Peyer's patch (tissue), 4 donors: ENCODE results near the gene LAPTM5. TPM values are rescaled to one million over a fixed set of nuclear protein-coding genes. Genes with fewer than 3 reads are reported as not detected.

Experiments used
- DNase-seq, 3 donors: peaks; one replicate each; pipeline ENCODE4 v3.0.0-alpha.2; 2017 to 2019
- H3K27ac ChIP-seq, 4 donors: fragments of 200-600 bp; sonication (generic); one replicate each; pipeline ENCODE4 v1.5.1; 2016 to 2019
- H3K27me3 ChIP-seq, 2 donors: fragments of 200-600 bp; sonication (generic); one replicate each; pipeline ENCODE4 v1.5.1; 2019
- H3K36me3 ChIP-seq, 3 donors: fragments of 200-600 bp; sonication (generic); one replicate each; pipeline ENCODE4 v1.5.1; 2016 to 2019
- H3K4me1 ChIP-seq, 4 donors: fragments of 200-600 bp; sonication (generic); one replicate each; pipeline ENCODE4 v1.5.1; 2016 to 2019
- H3K4me3 ChIP-seq, 4 donors: fragments of 200-600 bp; sonication (generic); 1 replicate in 3 of 4; 2 replicates in 1 of 4; pipeline ENCODE4 v1.5.1; 2016 to 2019; ENCODE audit warnings: mild to moderate bottlenecking in 1 of 4
- H3K9me3 ChIP-seq, 4 donors: fragments of 200-600 bp; sonication (generic); one replicate each; pipeline ENCODE4 v1.5.1; 2016 to 2019; ENCODE audit warnings: mild to moderate bottlenecking in 1 of 4
- CTCF ChIP-seq, 6 experiments: fragments of 450-650 bp in 4 of 6; fragments of 200-600 bp in 2 of 6; sonication (generic) in 1 of 6; IDR thresholded peaks; one replicate each; pipeline ENCODE4 v1.5.1; 2017 to 2019; ENCODE audit warnings: antibody characterized with exemption in 6 of 6, mild to moderate bottlenecking in 3 of 6, moderate library complexity in 1 of 6
- POLR2A ChIP-seq, 2 donors: fragments of 450-650 bp; IDR thresholded peaks; one replicate each; pipeline ENCODE4 v1.5.1; 2017; ENCODE audit warnings: antibody characterized with exemption in 2 of 2, mild to moderate bottlenecking in 2 of 2, moderate library complexity in 2 of 2
- total RNA-seq, 4 donors: library from RNA; depleted of rRNA; stranded (reverse); fragments of >200 nt; gene quantifications; one replicate each; pipeline ENCODE4 v1.1.0, GENCODE V29; 2016

LAPTM5 gene
- total RNA-seq, 4 donors from 2014 or later: 10.3 to 77.6 (median 18.3) TPM

- Histone ChIP-seq H3K27ac (peak overlapping the region; percentile 81 to 97 (median 88)), H3K4me1 (peaks cover 0 to 50% (median 26%) of the 10 kb centered on the region in 4 donors), H3K9me3 (no peaks in the 10 kb centered on the region), H3K36me3 (no peaks in the 10 kb centered on the region), H3K4me3 (peak overlapping the region; percentile 27 to 70 (median 56)), H3K27me3 (no peaks in the 10 kb centered on the region)
- no peak for TF ChIP-seq POLR2A (IDR thresholded peaks at IDR 0.05)
- peak in 2 of 3 donors; percentile 91 to 93 for DNase-seq
Measured at GRCh38 chr1:30754684-30755171, 2.8 kb downstream of the LAPTM5 start.

GRCh38 chr1:30753660-30754123 is 3.9 kb downstream of the LAPTM5 start:
- H3K4me1 ChIP-seq: peaks cover 0 to 51% (median 26%) of the 10 kb centered on the region in 4 donors
- peak overlapping the region; percentile 1 to 70 (median 56) for H3K4me3 ChIP-seq
- no peaks in the 10 kb centered on the region for H3K27me3 ChIP-seq
- TF ChIP-seq POLR2A (IDR thresholded peaks at IDR 0.05) (peak in 1 of 2 donors; percentile 16), CTCF (IDR thresholded peaks at IDR 0.05) (no peak)
- H3K9me3 ChIP-seq: no peaks in the 10 kb centered on the region
- no peaks in the 10 kb centered on the region for H3K36me3 ChIP-seq
- peak overlapping the region; percentile 81 to 97 (median 88) for H3K27ac ChIP-seq
- DNase-seq: peak in 2 of 3 donors; percentile 56 to 72

GRCh38 chr1:30753118-30753517 is 4.5 kb downstream of the LAPTM5 start:
- peak overlapping the region in 2 of 4 donors; percentile 47 to 70 for H3K4me3 ChIP-seq
- H3K27me3 ChIP-seq: no peaks in the 10 kb centered on the region
- peak overlapping the region; percentile 59 to 97 (median 88) for H3K27ac ChIP-seq
- H3K9me3 ChIP-seq: no peaks in the 10 kb centered on the region
- no peak for DNase-seq
- peaks cover 0 to 51% (median 29%) of the 10 kb centered on the region in 4 donors for H3K4me1 ChIP-seq
- TF ChIP-seq POLR2A (IDR thresholded peaks at IDR 0.05) (no peak), CTCF (IDR thresholded peaks at IDR 0.05) (no peak)
- H3K36me3 ChIP-seq: no peaks in the 10 kb centered on the region

- Histone ChIP-seq H3K4me3 (peak overlapping the region in 1 of 4 donors; percentile 2), H3K27ac (peak overlapping the region in 3 of 4 donors; percentile 22 to 97 (median 95)), H3K4me1 (peaks cover 0 to 52% (median 31%) of the 10 kb centered on the region in 4 donors), H3K36me3 (no peaks in the 10 kb centered on the region), H3K9me3 (no peaks in the 10 kb centered on the region), H3K27me3 (no peaks in the 10 kb centered on the region)
- DNase-seq: no peak
- TF ChIP-seq POLR2A (IDR thresholded peaks at IDR 0.05): no peak
Measured at GRCh38 chr1:30752651-30752908, 5.0 kb downstream of the LAPTM5 start.

- H3K4me1 ChIP-seq: peaks cover 0 to 56% (median 33%) of the 10 kb centered on the region in 4 donors
- H3K36me3 ChIP-seq: no peaks in the 10 kb centered on the region
- H3K9me3 ChIP-seq: no peaks in the 10 kb centered on the region
- H3K27me3 ChIP-seq: no peaks in the 10 kb centered on the region
- peak overlapping the region in 1 of 4 donors; percentile 2 for H3K4me3 ChIP-seq
- peak overlapping the region; percentile 54 to 97 (median 78) for H3K27ac ChIP-seq
- DNase-seq: no peak
- TF ChIP-seq CTCF (IDR thresholded peaks at IDR 0.05) (no peak), POLR2A (IDR thresholded peaks at IDR 0.05) (no peak)
Measured at GRCh38 chr1:30751830-30752650, 5.5 kb downstream of the LAPTM5 start.

GRCh38 chr1:30750731-30751291 is 6.8 kb downstream of the LAPTM5 start:
- peak in 2 of 3 donors; percentile 89 to 92 for DNase-seq
- Histone ChIP-seq H3K9me3 (no peaks in the 10 kb centered on the region), H3K4me3 (peak overlapping the region in 1 of 4 donors; percentile 13), H3K4me1 (peaks cover 0 to 68% (median 42%) of the 10 kb centered on the region in 4 donors), H3K27me3 (no peaks in the 10 kb centered on the region), H3K36me3 (no peaks in the 10 kb centered on the region), H3K27ac (peak overlapping the region; percentile 54 to 97 (median 78))
- TF ChIP-seq CTCF (IDR thresholded peaks at IDR 0.05) (no peak), POLR2A (IDR thresholded peaks at IDR 0.05) (no peak)
